ENCODE results near the gene FBXW11. TPM values are rescaled to one million over a fixed set of nuclear protein-coding genes. Genes with fewer than 3 reads are reported as not detected.

Gene FBXW11
- total RNA-seq, 1 experiment from 2014 or later, result 52.2 TPM

DNA sequence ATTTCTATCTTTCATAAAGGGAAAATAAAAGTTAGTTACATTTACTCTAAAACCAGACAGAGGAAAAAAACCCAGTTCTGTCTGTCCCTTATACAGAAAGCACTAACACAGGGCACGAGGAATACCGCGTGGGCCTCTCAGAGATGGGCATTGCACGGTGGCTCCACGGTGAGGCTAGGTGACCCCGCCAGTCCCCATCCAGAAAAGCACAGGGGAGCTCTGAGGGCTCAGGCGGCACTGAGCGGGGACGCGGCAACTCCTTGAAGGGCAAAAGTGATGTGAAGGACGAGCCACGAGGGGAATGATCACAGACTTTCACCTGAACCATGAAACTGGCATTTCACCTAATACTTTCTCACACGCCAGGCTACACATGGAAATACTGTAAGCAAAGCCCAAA lies 35.7 kb upstream of the FBXW11 start (continued):
- TF ChIP-seq IRF1 (CRISPR knock-in tag; IDR thresholded peaks at IDR 0.05) (no peak), ARID4B (CRISPR knock-in tag; IDR thresholded peaks at IDR 0.05; ENCODE audit: borderline replicate concordance) (no peak), RELA (CRISPR knock-in tag; IDR thresholded peaks at IDR 0.05; ENCODE audit: borderline replicate concordance) (no peak), ELF4 (CRISPR knock-in tag; IDR thresholded peaks at IDR 0.05; ENCODE audit: low read depth) (no peak), ZNF671 (CRISPR knock-in tag; IDR thresholded peaks at IDR 0.05) (no peak), ZNF423 (CRISPR knock-in tag; IDR thresholded peaks at IDR 0.05) (no peak)

DNA sequence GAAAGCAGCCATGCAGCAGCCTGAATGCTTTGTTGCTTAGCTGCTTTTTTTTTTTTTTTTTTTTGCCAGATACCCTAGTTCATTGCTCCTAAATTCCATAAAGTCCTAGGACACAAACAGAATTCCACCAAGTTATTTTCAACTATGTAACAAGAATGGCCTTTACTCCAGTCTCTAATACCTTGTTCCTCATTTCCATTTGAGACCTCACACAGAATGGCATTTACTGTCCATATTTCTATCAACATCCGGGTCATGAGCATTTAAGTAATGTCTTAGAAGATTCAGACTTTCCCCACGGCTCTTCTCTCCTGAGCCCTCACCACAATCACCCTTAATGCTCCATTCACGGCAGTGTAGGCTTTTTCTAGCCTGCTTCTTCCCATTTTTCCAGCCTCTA lies 31.7 kb upstream of the FBXW11 start:
- ATAC-seq, result no peak
- no peaks in the 10 kb centered on the region; the same call in 1 of the 2 replicates for H3K4me1 Mint-ChIP-seq
- no peak overlapping the region for H3K4me3 Mint-ChIP-seq
- no peak overlapping the region for H3K27ac Mint-ChIP-seq
- peaks cover 17% of the 10 kb centered on the region for H3K9me3 Mint-ChIP-seq
- peaks cover 8% of the 10 kb centered on the region; the same call in 1 of the 2 replicates for H3K36me3 Mint-ChIP-seq
- no peak for DNase-seq (ENCODE audit: low spot score)
- POLR2A ChIA-PET, result no interaction called here
- TF ChIP-seq ZNF423 (CRISPR knock-in tag; IDR thresholded peaks at IDR 0.05), result no peak
- no peak for TF ChIP-seq FOXP1 (CRISPR knock-in tag; IDR thresholded peaks at IDR 0.05; ENCODE audit: borderline replicate concordance)
- TF ChIP-seq, protein P1, sequence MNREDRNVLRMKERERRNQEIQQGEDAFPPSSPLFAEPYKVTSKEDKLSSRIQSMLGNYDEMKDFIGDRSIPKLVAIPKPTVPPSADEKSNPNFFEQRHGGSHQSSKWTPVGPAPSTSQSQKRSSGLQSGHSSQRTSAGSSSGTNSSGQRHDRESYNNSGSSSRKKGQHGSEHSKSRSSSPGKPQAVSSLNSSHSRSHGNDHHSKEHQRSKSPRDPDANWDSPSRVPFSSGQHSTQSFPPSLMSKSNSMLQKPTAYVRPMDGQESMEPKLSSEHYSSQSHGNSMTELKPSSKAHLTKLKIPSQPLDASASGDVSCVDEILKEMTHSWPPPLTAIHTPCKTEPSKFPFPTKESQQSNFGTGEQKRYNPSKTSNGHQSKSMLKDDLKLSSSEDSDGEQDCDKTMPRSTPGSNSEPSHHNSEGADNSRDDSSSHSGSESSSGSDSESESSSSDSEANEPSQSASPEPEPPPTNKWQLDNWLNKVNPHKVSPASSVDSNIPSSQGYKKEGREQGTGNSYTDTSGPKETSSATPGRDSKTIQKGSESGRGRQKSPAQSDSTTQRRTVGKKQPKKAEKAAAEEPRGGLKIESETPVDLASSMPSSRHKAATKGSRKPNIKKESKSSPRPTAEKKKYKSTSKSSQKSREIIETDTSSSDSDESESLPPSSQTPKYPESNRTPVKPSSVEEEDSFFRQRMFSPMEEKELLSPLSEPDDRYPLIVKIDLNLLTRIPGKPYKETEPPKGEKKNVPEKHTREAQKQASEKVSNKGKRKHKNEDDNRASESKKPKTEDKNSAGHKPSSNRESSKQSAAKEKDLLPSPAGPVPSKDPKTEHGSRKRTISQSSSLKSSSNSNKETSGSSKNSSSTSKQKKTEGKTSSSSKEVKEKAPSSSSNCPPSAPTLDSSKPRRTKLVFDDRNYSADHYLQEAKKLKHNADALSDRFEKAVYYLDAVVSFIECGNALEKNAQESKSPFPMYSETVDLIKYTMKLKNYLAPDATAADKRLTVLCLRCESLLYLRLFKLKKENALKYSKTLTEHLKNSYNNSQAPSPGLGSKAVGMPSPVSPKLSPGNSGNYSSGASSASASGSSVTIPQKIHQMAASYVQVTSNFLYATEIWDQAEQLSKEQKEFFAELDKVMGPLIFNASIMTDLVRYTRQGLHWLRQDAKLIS (CRISPR knock-in tag; IDR thresholded peaks at IDR 0.05; ENCODE audit: borderline replicate concordance), result no peak
- TF ChIP-seq MYBL2 (CRISPR knock-in tag; IDR thresholded peaks at IDR 0.05), result no peak
- no peak for TF ChIP-seq NFATC4 (CRISPR knock-in tag; IDR thresholded peaks at IDR 0.05)
- TF ChIP-seq ZNF232 (CRISPR knock-in tag; IDR thresholded peaks at IDR 0.05), result no peak
- CTCF ChIA-PET, result interaction anchor here (0.6 to 0.8 kb wide), 4 partner anchors 89 to 552 kb away, joined by 3 to 5 read pairs (median 4); no protein-coding TSS in a partner anchor
- H3K27me3 Mint-ChIP-seq (ENCODE audit: low read depth), result no peaks in the 10 kb centered on the region; the same call in 1 of the 2 replicates

GRCh38 chr5:172035049-172035448 lies 28.6 kb upstream of the FBXW11 start:
- H3K27me3 Mint-ChIP-seq (ENCODE audit: low read depth), result peaks cover 7% of the 10 kb centered on the region
- no peak for ATAC-seq

More at GRCh38 chr5:172035049-172035448, 28.6 kb upstream of the FBXW11 start:
- ChIA-PET CTCF (interaction anchor here (1.7 to 3.7 kb wide), 2 partner anchors 10 to 123 kb away, joined by 5 to 19 read pairs; no protein-coding TSS in a partner anchor), POLR2A (interaction anchor here (1.0 kb wide), 1 partner anchor 29 kb away, joined by 4 read pairs; the partner anchor contains the start of gene FBXW11)
- DNase-seq (ENCODE audit: low spot score), result no peak
- Mint-ChIP-seq H3K9me3 (peaks cover 48% of the 10 kb centered on the region), H3K27ac (no peak overlapping the region), H3K4me3 (no peak overlapping the region), H3K36me3 (peaks cover 34% of the 10 kb centered on the region), H3K4me1 (no peaks in the 10 kb centered on the region; the same call in 1 of the 2 replicates)
- TF ChIP-seq SOX15 (CRISPR knock-in tag; IDR thresholded peaks at IDR 0.05), result no peak
- TF ChIP-seq ZNF121 (CRISPR knock-in tag; IDR thresholded peaks at IDR 0.05), result no peak
- TF ChIP-seq SP1 (CRISPR knock-in tag; conservative IDR thresholded peaks at IDR 0.05), result no peak
- no peak for TF ChIP-seq NFYB (CRISPR knock-in tag; conservative IDR thresholded peaks at IDR 0.05; ENCODE audit: low read depth)
- no peak for TF ChIP-seq GABPB1 (CRISPR knock-in tag; IDR thresholded peaks at IDR 0.05)
- no peak for TF ChIP-seq MYBL2 (CRISPR knock-in tag; IDR thresholded peaks at IDR 0.05)
- no peak for TF ChIP-seq TEAD4 (CRISPR knock-in tag; IDR thresholded peaks at IDR 0.05)
- TF ChIP-seq GTF2I (CRISPR knock-in tag; conservative IDR thresholded peaks at IDR 0.05), result no peak
- no peak for TF ChIP-seq ZNF423 (CRISPR knock-in tag; IDR thresholded peaks at IDR 0.05)
- TF ChIP-seq FOXK1 (CRISPR knock-in tag; IDR thresholded peaks at IDR 0.05), result no peak
- no peak for TF ChIP-seq IRF1 (CRISPR knock-in tag; IDR thresholded peaks at IDR 0.05)
- TF ChIP-seq ESRRA (CRISPR knock-in tag; IDR thresholded peaks at IDR 0.05; ENCODE audit: borderline replicate concordance), result no peak
